SK-N-SH (cell line): ENCODE measurements around the gene PXDN.

ENCODE experiments used
- CTCF ChIP-seq: fragments of 200-600 bp; sonication (generic); IDR thresholded peaks from 2 replicates; pipeline ENCODE4 v1.6.1; 2017; ENCODE audit warnings: antibody characterized with exemption, mild to moderate bottlenecking, moderate library complexity
- ELF1 ChIP-seq: IDR thresholded peaks from 2 replicates; pipeline ENCODE4 v1.4.0; 2012
- EP300 ChIP-seq, 2 experiments: IDR thresholded peaks; 2 replicates each; pipeline versions ENCODE4 v1.4.0 to v1.6.1; 2012; ENCODE audit warnings: borderline replicate concordance in 1 of 2, low read depth in 1 of 2, low read length in 1 of 2
- GABPA ChIP-seq: IDR thresholded peaks from 2 replicates; pipeline ENCODE4 v1.4.0; 2012; ENCODE audit warnings: low read depth, mild to moderate bottlenecking
- GATA2 ChIP-seq: sonication (generic); formaldehyde crosslinking; IDR thresholded peaks from 2 replicates; pipeline ENCODE4 v1.5.0; 2020; ENCODE audit warnings: mild to moderate bottlenecking, missing genetic modification reagents
- PBX3 ChIP-seq: IDR thresholded peaks from 2 replicates; pipeline ENCODE4; 2012
- POLR2AphosphoS5 ChIP-seq: IDR thresholded peaks from 2 replicates; pipeline ENCODE4 v1.6.1; 2012; ENCODE audit warnings: low read depth, low read length
- RAD21 ChIP-seq: IDR thresholded peaks from 2 replicates; pipeline ENCODE4 v1.6.1; 2012; ENCODE audit warnings: mild to moderate bottlenecking, low read length
- REST ChIP-seq: IDR thresholded peaks from 2 replicates; pipeline ENCODE4 v1.6.1; 2012; ENCODE audit warnings: mild to moderate bottlenecking, low read depth, low read length, moderate library complexity
- TAF1 ChIP-seq: IDR thresholded peaks from 2 replicates; pipeline ENCODE4 v1.6.1; 2012; ENCODE audit warnings: low read depth, mild to moderate bottlenecking, low read length, moderate library complexity, borderline replicate concordance
- TEAD4 ChIP-seq: IDR thresholded peaks from 2 replicates; pipeline ENCODE4 v1.4.0; 2012; ENCODE audit warnings: mild to moderate bottlenecking, borderline replicate concordance; ENCODE audit not compliant: insufficient read depth
- USF2 ChIP-seq: fragments of 150-350 bp; IDR thresholded peaks from 2 replicates; pipeline ENCODE4 v1.6.1; 2017; ENCODE audit warnings: antibody characterized with exemption, low read length, low read depth, borderline replicate concordance
- ZBTB33 ChIP-seq: IDR thresholded peaks from 2 replicates; pipeline ENCODE4 v1.4.0; 2012; ENCODE audit warnings: low read depth, borderline replicate concordance

GRCh38 chr2:1758171-1758570 is 13.9 kb upstream of the PXDN start:
- TF ChIP-seq CTCF: no peak
- no peak for TF ChIP-seq ELF1
- TF ChIP-seq TEAD4: no peak
- TF ChIP-seq USF2: no peak
- no peak for TF ChIP-seq EP300 (IDR thresholded peaks at IDR 0.05; ENCODE audit: borderline replicate concordance in 1 of 2, low read depth in 1 of 2, low read length in 1 of 2)
- TF ChIP-seq POLR2AphosphoS5: no peak
- no peak for TF ChIP-seq PBX3
- TF ChIP-seq GATA2 (CRISPR knock-in tag): no peak
- no peak for TF ChIP-seq TAF1
- no peak for TF ChIP-seq ZBTB33
- no peak for TF ChIP-seq REST
- TF ChIP-seq GABPA: no peak
- no peak for TF ChIP-seq RAD21
